ENCODE data around the gene KLK15.
"Not testable (repeated sequence)": the region's sequence is repeated elsewhere in the genome, so short reads cannot be mapped to it uniquely, and the experiment has no call there.

KLK15 gene

GRCh38 chr19:50796634-50797428 lies 36.5 kb downstream of the KLK15 start:
- DNase-seq (ENCODE audit: low read depth, low spot score) = no peak

GRCh38 chr19:50796128-50796633 lies 37.2 kb downstream of the KLK15 start:
- no peak for DNase-seq (ENCODE audit: low read depth, low spot score)

- no peak for DNase-seq (ENCODE audit: low read depth, low spot score)
Observed at GRCh38 chr19:50795664-50796073, 37.7 kb downstream of the KLK15 start.

- no peak for DNase-seq (ENCODE audit: low read depth, low spot score)
Observed at GRCh38 chr19:50794876-50795663, 38.3 kb downstream of the KLK15 start.

GRCh38 chr19:50794074-50794875 lies 39.1 kb downstream of the KLK15 start:
- DNase-seq (ENCODE audit: low read depth, low spot score) = no peak

GRCh38 chr19:50793558-50794065 lies 39.8 kb downstream of the KLK15 start:
- no peak for DNase-seq (ENCODE audit: low read depth, low spot score)

- no peak for DNase-seq (ENCODE audit: low read depth, low spot score)
Observed at GRCh38 chr19:50792272-50793250, 40.8 kb downstream of the KLK15 start.

- DNase-seq (ENCODE audit: low read depth, low spot score) = no peak
Observed at GRCh38 chr19:50791594-50792271, 41.6 kb downstream of the KLK15 start.

- DNase-seq (ENCODE audit: low read depth, low spot score) = no peak
Observed at GRCh38 chr19:50790922-50791467, 42.4 kb downstream of the KLK15 start.

GRCh38 chr19:50790396-50790795 lies 43.0 kb downstream of the KLK15 start, which contains the start of gene ACP4:
TSS of gene ACP4 (plus strand) at chr19:50790415. CDS start at chr19:50790415, 0 bp downstream.
- no peak for DNase-seq (ENCODE audit: low read depth, low spot score)

- DNase-seq (ENCODE audit: low read depth, low spot score) = no peak
Observed at GRCh38 chr19:50785329-50785728, 48.0 kb downstream of the KLK15 start.

GRCh38 chr19:50784710-50785109 lies 48.7 kb downstream of the KLK15 start:
- DNase-seq (ENCODE audit: low read depth, low spot score) = no peak

- DNase-seq (ENCODE audit: low read depth, low spot score) = not testable (repeated sequence)
Observed at GRCh38 chr19:50783848-50784152, 49.6 kb downstream of the KLK15 start.

- no peak for DNase-seq (ENCODE audit: low read depth, low spot score)
Observed at GRCh38 chr19:50780753-50781435, 52.5 kb downstream of the KLK15 start.

GRCh38 chr19:50779504-50780457 lies 53.6 kb downstream of the KLK15 start:
- DNase-seq (ENCODE audit: low read depth, low spot score) = no peak

GRCh38 chr19:50778906-50779430 lies 54.4 kb downstream of the KLK15 start:
- no peak for DNase-seq (ENCODE audit: low read depth, low spot score)

GRCh38 chr19:50777830-50778303 lies 55.5 kb downstream of the KLK15 start:
- no peak for DNase-seq (ENCODE audit: low read depth, low spot score)

Measured in activated naive CD8-positive, alpha-beta T cell treated with anti-CD3 and anti-CD28 coated beads, Interleukin-2, amount 50 U/mL, for 16 hours (primary cell).